ENCODE data around the gene TBX4.
"Not testable (repeated sequence)": the region's sequence is repeated elsewhere in the genome, so short reads cannot be mapped to it uniquely, and the experiment has no call there.

TBX4 gene

DNA sequence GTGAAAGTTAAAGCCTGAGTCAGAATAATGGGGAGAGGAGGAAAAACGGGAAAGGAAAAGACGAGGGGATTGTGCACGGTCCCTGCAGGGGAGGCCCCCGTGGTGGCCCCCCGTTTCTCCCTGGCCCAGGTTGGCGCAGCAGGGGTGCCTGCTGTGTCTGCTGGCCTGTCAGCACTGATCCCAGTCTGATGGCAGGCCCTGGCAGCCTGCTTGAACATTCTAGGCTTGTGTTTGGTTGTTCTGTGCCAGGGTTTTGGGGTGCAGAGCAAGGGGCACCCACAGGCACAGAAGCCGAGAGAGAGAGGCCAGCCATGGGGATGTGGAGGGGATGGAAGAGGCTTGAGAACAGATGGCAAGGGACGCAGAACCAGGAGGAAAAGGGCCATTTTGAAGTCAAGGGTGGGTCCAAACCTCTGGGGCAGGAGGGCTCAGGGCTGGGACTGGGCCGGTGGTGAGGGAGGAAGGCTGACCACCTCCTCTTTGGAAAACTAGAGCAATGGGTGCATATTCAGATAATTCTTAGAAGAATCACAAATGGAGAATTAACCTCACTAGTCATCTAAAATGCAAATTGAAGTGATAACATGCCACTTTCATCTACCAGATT is 35.9 kb downstream of the TBX4 start:
- no peak for DNase-seq (ENCODE audit: low spot score)
- H3K4me3 ChIP-seq, result no peak overlapping the region
- TF ChIP-seq, protein P1, sequence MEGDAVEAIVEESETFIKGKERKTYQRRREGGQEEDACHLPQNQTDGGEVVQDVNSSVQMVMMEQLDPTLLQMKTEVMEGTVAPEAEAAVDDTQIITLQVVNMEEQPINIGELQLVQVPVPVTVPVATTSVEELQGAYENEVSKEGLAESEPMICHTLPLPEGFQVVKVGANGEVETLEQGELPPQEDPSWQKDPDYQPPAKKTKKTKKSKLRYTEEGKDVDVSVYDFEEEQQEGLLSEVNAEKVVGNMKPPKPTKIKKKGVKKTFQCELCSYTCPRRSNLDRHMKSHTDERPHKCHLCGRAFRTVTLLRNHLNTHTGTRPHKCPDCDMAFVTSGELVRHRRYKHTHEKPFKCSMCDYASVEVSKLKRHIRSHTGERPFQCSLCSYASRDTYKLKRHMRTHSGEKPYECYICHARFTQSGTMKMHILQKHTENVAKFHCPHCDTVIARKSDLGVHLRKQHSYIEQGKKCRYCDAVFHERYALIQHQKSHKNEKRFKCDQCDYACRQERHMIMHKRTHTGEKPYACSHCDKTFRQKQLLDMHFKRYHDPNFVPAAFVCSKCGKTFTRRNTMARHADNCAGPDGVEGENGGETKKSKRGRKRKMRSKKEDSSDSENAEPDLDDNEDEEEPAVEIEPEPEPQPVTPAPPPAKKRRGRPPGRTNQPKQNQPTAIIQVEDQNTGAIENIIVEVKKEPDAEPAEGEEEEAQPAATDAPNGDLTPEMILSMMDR (IDR thresholded peaks at IDR 0.05), result no peak
- no peak overlapping the region for H3K27ac ChIP-seq

DNA sequence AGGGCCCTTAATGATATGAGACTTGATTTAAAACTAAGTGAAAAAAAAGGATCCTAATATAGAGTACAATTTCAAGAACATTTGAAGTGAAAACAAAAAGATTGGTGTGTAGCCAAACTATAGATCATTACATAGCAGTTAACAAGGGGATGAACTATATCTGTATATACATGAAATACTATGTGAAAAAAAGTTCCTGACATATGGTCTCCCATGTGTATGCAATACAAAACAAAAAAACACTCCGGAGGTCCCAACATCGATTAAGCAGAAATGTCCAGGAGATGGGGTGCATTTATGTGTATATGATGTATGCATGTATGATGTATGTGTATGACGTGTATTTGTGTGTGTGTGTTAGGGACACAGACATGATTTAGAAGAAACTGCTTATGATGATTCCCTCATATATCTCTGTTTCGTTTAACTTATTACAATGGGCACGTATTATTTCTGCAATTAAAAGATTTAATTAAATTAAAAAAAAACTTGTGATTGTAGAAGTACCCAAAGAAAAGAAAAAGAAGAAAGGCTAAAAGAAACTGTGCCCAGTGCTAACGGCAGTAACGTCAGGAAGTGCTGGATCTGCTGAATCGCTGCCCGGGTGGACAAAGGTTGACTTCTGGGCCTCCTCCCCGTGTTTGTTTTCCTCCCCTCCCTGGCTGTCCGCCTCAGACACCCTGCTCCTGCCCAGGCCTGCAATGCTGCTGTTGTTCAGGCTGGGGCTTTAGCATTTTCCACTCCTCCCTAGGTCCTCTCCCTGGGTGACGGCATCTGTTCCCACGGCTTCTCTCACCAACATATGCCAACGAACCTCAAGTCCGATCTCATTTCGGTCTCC is 36.9 kb downstream of the TBX4 start:
- DNase-seq (ENCODE audit: low spot score), result no peak
- Histone ChIP-seq H3K4me3 (no peak overlapping the region), H3K27ac (no peak overlapping the region)
- TF ChIP-seq, protein P1 (IDR thresholded peaks at IDR 0.05), result no peak

DNA sequence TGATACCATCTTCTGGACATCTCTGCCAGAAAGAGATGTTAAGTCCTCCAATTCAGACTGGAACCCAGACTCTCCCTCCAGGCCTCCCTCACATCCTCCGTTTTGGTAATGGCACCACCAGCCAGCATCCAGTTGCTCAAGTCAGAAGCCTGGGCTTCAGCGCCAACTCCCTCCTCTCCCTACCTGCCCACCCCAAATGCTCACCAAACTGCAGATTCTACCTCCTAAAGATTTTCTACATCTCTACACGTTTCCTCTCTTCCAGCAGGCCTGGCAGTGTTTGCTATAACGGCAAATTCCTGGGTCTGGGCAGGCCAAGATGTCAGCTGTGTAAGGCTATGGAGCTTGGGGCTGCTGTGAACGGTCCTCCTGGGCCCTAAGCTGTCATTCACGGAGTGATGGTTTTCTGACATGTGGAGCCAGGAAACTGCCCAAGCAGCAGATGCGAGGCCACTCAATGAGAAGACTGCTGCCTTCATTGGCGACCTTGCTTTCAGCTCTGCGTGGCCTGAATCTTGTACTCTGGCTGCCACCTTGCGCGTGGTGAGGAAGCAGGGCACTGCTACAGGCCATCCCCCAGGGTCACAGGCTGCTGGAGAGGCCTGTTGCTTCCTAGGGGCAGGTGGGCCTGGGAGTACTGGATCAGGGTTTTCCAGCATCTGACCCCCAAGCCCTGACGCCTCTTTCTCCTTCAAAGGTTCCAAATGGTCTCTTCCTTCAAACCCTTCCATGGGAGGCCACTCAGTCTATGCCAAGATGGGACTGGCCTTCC is 37.7 kb downstream of the TBX4 start:
- H3K4me3 ChIP-seq, result no peak overlapping the region
- DNase-seq (ENCODE audit: low spot score), result no peak
- no peak overlapping the region for H3K27ac ChIP-seq
- TF ChIP-seq, protein P1 (IDR thresholded peaks at IDR 0.05), result no peak

DNA sequence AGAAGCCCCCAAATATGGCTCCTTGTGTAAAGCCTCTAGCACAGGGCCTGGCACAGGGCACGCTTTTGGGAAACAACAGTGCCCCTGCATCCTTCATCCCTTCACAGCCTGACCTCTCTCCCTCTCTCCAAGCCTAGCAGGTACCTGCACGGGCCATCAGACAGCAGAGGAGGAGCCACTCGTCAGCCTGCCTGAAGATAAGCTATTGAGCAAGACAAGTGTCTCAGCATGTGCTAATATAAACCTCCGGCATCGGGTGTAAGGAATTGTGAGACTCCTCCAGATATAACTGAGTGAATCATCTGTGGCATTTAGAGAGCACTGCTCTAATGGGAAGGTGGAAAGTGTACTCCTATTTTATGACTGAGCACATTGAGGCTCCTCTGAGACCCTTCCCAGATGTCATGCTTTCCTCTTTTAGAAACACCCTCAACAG is 38.3 kb downstream of the TBX4 start:
- no peak overlapping the region for H3K27ac ChIP-seq
- peak; percentile 67 for DNase-seq (ENCODE audit: low spot score)
- TF ChIP-seq, protein P1 (IDR thresholded peaks at IDR 0.05), result no peak
- H3K4me3 ChIP-seq, result no peak overlapping the region

DNA sequence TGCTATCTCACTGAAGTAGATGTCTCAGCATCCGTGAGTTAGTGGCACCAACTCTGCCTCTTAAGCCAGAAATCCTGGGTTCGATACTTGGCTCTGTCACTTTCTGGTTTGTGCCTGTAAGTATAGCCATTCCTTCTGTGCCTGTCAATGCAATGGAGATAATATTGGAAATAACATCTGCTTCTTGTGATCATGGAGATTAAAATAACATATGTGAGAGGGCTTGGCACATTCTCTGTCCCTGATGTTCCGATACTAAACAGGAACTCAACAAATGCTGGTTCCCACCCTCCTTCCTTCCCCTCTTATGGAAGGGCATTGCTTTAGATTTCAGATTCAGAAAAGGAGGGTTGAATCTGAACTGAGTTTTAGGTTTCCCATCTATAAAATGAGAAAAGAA is 39.8 kb downstream of the TBX4 start:
- DNase-seq (ENCODE audit: low spot score), result no peak
- TF ChIP-seq, protein P1 (IDR thresholded peaks at IDR 0.05), result no peak
- Histone ChIP-seq H3K4me3 (no peak overlapping the region), H3K27ac (peak overlapping the region in 1 of 2 donors; percentile 76)

DNA sequence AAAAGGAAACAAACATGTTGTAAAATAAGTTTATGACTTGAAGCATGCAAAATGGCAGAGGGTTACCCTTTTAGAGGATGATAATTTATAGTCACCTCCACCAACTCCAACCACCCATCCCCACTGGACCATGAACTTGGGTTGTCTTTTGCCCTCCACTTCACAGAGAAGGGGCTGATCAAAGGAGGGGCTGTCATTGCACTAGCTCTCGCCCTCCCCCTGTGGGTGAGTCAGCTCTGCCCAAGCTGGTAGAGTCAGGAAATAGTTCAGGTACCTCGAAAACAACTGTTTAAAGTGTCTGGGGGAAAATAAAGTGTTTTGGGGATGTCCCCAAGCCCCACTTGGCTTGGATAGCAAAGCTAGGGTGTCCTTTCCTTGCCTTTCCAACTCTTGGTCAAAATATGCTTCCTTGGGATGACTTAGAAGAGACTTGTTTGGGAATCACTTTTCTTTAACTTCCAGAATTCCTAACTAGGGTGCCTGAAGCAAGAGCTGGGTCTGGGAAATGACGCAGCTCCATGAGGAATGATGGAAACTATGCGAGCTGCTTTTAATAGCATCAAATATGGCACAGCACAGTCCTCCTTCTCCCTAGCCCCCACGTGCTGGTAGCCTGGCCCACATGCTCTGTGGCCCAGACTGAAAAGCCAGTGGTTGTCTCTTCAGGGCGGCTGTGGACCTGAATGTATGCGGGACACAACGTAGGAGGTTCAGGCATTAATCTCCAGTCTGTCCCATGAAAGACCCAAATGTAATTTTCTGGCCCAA is 40.7 kb downstream of the TBX4 start:
- TF ChIP-seq, protein P1 (IDR thresholded peaks at IDR 0.05), result no peak
- Histone ChIP-seq H3K27ac (peak overlapping the region; percentile 31 to 76), H3K4me3 (no peak overlapping the region)
- DNase-seq (ENCODE audit: low spot score), result peak; percentile 65

DNA sequence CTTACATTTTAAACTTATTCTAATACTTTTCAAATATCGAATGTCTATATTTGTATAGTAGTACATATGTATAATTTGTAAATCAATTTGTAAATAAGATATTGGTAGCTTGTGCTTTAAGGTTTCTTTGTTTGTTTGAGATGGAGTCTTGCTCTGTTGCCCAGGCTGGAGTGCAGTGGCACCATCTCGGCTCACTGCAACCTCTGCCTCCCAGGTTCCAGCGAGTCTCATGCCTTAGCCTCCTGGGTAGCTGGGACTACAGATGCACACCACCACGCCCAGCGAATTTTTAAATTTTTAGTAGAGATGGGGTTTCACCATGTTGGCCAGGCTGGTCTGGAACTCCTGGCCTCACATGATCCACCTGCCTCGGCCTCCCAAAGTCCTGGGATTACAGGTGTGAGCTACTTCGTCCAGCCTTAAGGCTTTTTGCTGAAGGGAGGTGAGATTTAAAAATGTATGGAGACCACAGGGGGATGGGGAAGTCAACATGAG is 41.7 kb downstream of the TBX4 start:
- not testable (repeated sequence) for DNase-seq (ENCODE audit: low spot score); H3K4me3 ChIP-seq; H3K27ac ChIP-seq

Data from coronary artery (tissue), 2 donors.